GM12873 (cell line): ENCODE results near the gene AIG1.

Experiments
- CTCF ChIP-seq: IDR thresholded peaks from 2 replicates; pipeline ENCODE4 v1.5.1; 2012; ENCODE audit warnings: low read depth, mild to moderate bottlenecking, moderate library complexity, low read length, control low read depth; ENCODE audit not compliant: insufficient read depth; ENCODE audit errors: missing control alignments

Gene AIG1

DNA sequence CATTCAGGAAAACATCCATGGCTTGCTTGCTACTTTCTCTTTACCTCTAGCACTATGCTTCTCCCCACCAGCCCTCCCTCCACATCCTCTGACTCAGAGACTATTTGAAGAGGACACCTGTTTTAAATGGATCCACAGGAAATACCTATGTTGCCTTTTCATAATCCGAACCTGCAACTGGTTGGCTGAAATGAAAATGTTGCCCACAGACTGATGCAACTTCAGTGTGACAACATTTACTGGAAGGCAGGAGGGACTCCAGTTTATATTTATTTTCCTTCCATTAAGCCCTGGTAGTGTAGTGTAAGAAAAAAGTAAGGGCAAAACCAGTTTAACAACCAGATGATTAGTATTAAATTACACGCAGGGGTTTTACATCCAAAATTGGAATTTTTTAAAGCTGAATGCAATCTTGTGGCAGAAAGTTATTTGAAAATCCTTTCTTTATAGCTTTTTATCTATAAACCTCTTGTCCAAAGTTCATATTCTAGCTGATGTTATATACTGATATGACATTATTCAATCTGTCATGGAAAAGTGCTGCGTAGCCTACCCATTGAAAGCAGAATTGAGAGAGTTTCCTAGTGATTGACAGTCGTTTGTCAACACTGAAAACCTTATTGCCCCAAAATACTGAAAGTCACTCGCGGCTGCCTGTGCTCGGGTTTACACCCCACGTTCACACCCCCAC lies 881 bp upstream of the AIG1 start:
- TF ChIP-seq CTCF = no peak

DNA sequence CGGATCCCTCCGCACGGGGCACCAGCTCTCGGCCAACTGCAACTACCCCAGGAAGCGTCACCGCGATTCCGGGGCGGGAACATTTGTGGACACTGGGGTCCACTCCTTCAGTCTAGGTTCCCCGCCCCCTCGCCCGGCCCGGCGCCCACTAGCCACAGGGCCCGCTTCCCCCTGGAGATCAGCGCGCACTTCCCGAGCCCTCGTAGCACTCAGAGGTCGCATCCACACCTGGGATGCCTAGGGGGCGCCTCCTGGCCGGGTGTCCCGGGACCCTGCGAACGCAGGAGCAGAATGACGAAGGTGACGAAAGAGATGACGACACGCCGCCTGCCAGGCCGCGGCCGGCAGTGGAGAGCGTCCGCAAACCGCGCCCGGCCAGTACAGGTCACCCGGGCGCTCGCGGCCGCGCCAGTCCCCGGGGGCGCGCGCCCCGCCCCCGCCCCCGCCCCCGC lies 309 bp upstream of the AIG1 start:
- TF ChIP-seq CTCF = peak; percentile 16

DNA sequence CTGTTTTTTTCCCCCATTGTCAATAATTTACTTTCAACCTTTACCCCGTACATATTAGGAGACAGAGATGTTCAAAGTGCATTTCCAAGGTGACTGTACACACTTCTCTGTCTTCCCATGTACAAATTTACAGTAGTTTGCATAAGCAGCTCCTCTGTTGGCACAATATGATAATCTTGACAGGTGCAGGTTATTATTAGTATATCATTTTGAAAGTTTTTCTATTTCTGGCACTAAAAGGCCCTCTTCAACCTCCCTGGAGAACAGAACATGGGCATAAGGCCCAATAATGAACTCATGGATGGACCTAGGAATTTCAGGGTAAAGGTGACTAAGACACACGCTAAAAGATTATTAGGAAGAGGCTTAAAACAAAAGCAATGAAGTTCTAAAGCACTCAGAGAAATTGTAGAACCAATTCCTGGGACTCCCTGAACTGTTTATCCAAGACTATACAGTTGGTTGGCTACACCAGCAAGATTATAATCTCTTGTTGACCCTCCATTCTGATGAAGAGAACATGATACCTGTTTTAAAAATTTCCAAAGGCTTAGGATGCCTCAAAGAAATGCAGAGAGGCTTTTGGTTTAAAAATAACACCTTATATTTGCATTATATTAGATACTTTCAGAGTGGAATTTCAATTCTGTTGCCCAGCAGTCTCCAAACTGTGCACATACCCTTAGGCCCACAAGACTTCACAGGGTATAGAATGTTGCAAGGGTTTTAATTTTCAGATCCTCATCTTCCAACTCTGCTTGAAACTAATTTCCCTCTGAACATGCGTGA lies 1.1 kb downstream of the AIG1 start:
- TF ChIP-seq CTCF = no peak

DNA sequence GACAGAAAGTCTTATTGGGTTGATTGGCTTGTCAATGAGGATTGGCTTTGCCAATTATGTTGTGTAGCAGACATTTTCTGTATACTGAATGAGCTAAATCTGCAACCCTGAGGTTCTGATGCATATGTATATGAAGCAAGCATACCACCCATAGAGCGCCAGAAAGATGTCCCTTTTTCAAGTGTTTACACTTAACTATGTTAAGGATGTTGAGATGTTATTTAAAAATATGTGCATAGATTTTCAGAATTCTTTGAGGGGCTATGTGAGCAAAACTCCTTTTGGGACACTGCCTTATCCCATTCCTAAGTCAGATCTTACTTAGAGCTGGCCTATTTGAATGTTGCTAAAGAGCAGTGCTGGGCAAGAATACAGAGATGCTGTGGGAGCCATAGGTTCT lies 1.9 kb downstream of the AIG1 start:
- no peak for TF ChIP-seq CTCF

DNA sequence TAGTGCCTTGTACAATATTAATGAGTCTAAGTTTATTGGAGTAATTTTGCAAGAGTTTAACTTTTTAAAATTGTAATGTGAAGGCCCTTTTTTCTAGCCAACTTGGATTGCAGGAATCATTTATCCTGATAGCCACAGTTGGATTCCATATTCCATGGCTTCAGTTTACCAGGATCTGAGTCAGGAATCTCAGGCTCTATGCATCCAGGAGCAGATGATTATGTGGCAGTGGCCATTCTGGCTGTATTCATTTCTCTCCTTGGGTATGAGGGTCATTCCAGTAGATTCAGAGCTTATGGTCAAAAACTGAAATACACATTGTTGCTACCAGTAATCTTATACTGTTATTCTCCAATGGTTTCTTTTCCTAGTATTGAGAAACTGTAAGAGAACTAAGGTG lies 2.9 kb downstream of the AIG1 start:
- no peak for TF ChIP-seq CTCF

DNA sequence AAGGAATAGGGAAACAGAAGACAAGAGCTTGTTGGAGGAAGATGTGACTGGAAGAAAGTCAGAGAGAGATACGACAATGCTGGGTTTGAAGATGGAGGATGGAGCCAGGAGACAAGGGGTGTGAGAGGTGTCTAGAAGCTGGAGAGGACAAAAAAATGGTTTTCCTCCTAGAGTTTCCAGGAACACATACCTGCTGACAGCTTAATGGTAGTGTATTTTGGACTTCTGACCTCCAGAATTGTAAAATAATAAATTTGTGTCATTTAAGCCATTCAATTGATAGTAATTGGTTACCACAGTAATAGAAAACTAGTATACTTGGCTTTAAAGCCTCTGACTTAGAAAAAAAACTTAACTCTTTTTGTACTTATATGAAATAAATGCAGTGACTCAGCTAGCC lies 3.6 kb downstream of the AIG1 start:
- no peak for TF ChIP-seq CTCF

DNA sequence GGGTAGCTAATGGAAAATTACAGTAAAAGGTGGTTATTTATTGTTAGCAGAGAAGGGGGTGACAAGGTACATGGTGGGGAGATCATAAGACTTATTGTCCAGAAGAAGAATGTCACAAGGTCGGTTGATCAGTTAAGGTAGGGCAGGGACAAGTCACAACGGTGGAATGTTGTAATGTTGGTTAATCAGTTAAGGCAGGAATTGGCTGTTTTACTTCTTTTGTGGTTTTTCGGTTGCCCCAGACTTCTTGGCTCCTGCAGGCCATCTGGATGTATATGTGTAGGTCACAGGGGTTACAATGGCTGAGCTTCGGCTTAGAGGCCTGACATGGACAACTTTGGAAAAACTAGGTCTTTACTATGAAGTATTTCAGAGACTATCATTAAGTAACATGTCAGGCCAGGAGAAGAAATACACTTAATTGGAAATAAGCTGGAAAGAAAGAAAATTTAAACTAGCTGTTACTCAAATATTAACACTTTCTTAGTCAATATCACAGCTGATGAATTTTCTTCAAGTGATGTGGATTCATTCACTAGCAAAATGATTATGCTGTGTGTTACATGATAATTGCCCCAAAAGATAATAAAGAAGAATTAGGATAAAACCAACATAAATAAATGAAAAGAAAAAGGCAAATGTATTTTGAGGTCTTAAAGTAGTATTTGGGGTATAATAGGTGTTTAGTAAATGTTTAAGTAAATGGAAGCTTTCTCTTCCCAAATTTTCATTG lies 4.4 kb downstream of the AIG1 start:
- TF ChIP-seq CTCF = no peak
